Endothelial cell (in vitro differentiated cells): ENCODE measurements around the gene USP54. TPM values are rescaled to one million over a fixed set of nuclear protein-coding genes. Genes with fewer than 3 reads are reported as not detected.
"Not testable (repeated sequence)": the region's sequence is repeated elsewhere in the genome, so short reads cannot be mapped to it uniquely, and the experiment has no call there.

Experiments
- DNase-seq: peaks from one replicate; pipeline ENCODE4 v3.0.0; 2021; ENCODE audit warnings: low spot score
- H3K27ac Mint-ChIP-seq: one replicate; pipeline ENCODE4 v1.8.0; 2021; ENCODE audit warnings: mixed read lengths, inconsistent platforms; ENCODE audit not compliant: unreplicated experiment
- H3K27me3 Mint-ChIP-seq: one replicate; pipeline ENCODE4 v1.8.0; 2021; ENCODE audit warnings: mild to moderate bottlenecking, moderate library complexity, mixed read lengths, inconsistent platforms; ENCODE audit not compliant: unreplicated experiment
- H3K36me3 Mint-ChIP-seq: one replicate; pipeline ENCODE4 v1.8.0; 2021; ENCODE audit warnings: mild to moderate bottlenecking, low read depth, mixed read lengths, inconsistent platforms; ENCODE audit not compliant: unreplicated experiment
- H3K4me1 Mint-ChIP-seq: one replicate; pipeline ENCODE4 v1.8.0; 2021; ENCODE audit warnings: mild to moderate bottlenecking, mixed read lengths, inconsistent platforms; ENCODE audit not compliant: unreplicated experiment
- H3K4me3 Mint-ChIP-seq: one replicate; pipeline ENCODE4 v1.8.0; 2021; ENCODE audit warnings: mild to moderate bottlenecking, mixed read lengths, inconsistent platforms; ENCODE audit not compliant: unreplicated experiment
- H3K9me3 Mint-ChIP-seq: one replicate; pipeline ENCODE4 v1.8.0; 2021; ENCODE audit warnings: mixed read lengths, inconsistent platforms; ENCODE audit not compliant: unreplicated experiment
- CTCF ChIP-seq: fragments of 200-600 bp; sonication (generic); IDR thresholded peaks from one replicate; pipeline ENCODE4 v1.5.0; 2021; ENCODE audit warnings: antibody characterized with exemption; ENCODE audit not compliant: unreplicated experiment
- total RNA-seq: library from RNA; stranded (reverse); fragmentation: NEBNext Ultra II Directional; extraction: Animal tissue kit (Norgen Biotek cat#: 25700); gene quantifications from one replicate; pipeline ENCODE4 v1.2.1, GENCODE V29; 2021; ENCODE audit not compliant: unreplicated experiment

Gene USP54
- total RNA-seq, 1 donor from 2014 or later, result 267 TPM

- Mint-ChIP-seq H3K4me1 (peaks cover 19% of the 10 kb centered on the region), H3K27ac (peak overlapping the region; percentile 0), H3K9me3 (no peaks in the 10 kb centered on the region), H3K4me3 (no peak overlapping the region), H3K36me3 (peaks cover 18% of the 10 kb centered on the region), H3K27me3 (no peaks in the 10 kb centered on the region)
- no peak for DNase-seq
- no peak for TF ChIP-seq CTCF
Measured at GRCh38 chr10:73577788-73578187, 13.4 kb downstream of the USP54 start.

- no peak for DNase-seq
- H3K4me1 Mint-ChIP-seq, result peaks cover 16% of the 10 kb centered on the region
- no peak for TF ChIP-seq CTCF
- no peaks in the 10 kb centered on the region for H3K27me3 Mint-ChIP-seq
- no peak overlapping the region for H3K27ac Mint-ChIP-seq
- no peak overlapping the region for H3K4me3 Mint-ChIP-seq
- peaks cover 17% of the 10 kb centered on the region for H3K36me3 Mint-ChIP-seq
- H3K9me3 Mint-ChIP-seq, result no peaks in the 10 kb centered on the region
Measured at GRCh38 chr10:73576890-73577591, 14.1 kb downstream of the USP54 start.

GRCh38 chr10:73576178-73576889 is 14.8 kb downstream of the USP54 start:
- DNase-seq, result no peak
- Mint-ChIP-seq H3K27me3 (no peaks in the 10 kb centered on the region), H3K27ac (no peak overlapping the region), H3K36me3 (peaks cover 14% of the 10 kb centered on the region), H3K4me3 (no peak overlapping the region), H3K9me3 (no peaks in the 10 kb centered on the region), H3K4me1 (peaks cover 13% of the 10 kb centered on the region)
- no peak for TF ChIP-seq CTCF

GRCh38 chr10:73567025-73567424 is 24.1 kb downstream of the USP54 start:
- not testable (repeated sequence) for H3K27me3 Mint-ChIP-seq, H3K9me3 Mint-ChIP-seq, H3K4me1 Mint-ChIP-seq, H3K4me3 Mint-ChIP-seq, H3K27ac Mint-ChIP-seq, DNase-seq
- H3K36me3 Mint-ChIP-seq, result peaks cover 30% of the 10 kb centered on the region

GRCh38 chr10:73561192-73561591 is 29.9 kb downstream of the USP54 start:
- no peaks in the 10 kb centered on the region for H3K9me3 Mint-ChIP-seq
- DNase-seq, result no peak

More at GRCh38 chr10:73561192-73561591, 29.9 kb downstream of the USP54 start:
- Mint-ChIP-seq H3K27ac (no peak overlapping the region), H3K4me3 (no peak overlapping the region), H3K36me3 (peaks cover 19% of the 10 kb centered on the region), H3K27me3 (no peaks in the 10 kb centered on the region), H3K4me1 (peaks cover 6% of the 10 kb centered on the region)
- no peak for TF ChIP-seq CTCF
